ENCODE measurements around the gene FZD1. TPM values are rescaled to one million over a fixed set of nuclear protein-coding genes. Genes with fewer than 3 reads are reported as not detected.

FZD1 gene
- total and polyA plus RNA-seq, 2 of the 8 experiments (the other 6 are each of a cell fraction or from before 2014, with no cell fraction given), result 0.62 to 0.91 TPM

GRCh38 chr7:91228327-91228726, 35.9 kb upstream of the FZD1 start:
- H2BK12ac ChIP-seq (ENCODE audit: low read depth, low read length), result no peak overlapping the region
- H4K91ac ChIP-seq (replicated peaks; ENCODE audit: insufficient read length, low read length), result no peak overlapping the region
- FAIRE-seq (no peak), DNase-seq (ENCODE audit: low read depth in 1 of 2, low spot score in 2 of 2) (no peak)
- H3K27me3 ChIP-seq (replicated peaks in 1 of 4; ENCODE audit: control insufficient read depth in 3 of 4, extremely low read depth in 1 of 4, insufficient read depth in 3 of 4, low read length in 3 of 4), result no peaks in the 10 kb centered on the region
- peaks cover 0 to 3% of the 10 kb centered on the region in 2 experiments; a peak in 1 of 4 replicates for H3K9me3 ChIP-seq (ENCODE audit: insufficient read depth in 2 of 2, low read depth in 1 of 2, low read length in 1 of 2)
- H3K4me2 ChIP-seq (ENCODE audit: insufficient read depth in 1 of 2, low read depth in 2 of 2, low read length in 2 of 2), result no peak overlapping the region
- WGBS, 2 experiments (ENCODE audit: extremely low coverage in 1 of 2, insufficient coverage in 1 of 2, insufficient read length in 1 of 2, insufficient replicate concordance in 2 of 2, low coverage in 1 of 2, low lambda C conversion rate in 2 of 2, missing lambda C conversion rate in 1 of 2), result 92% methylated on average over 2 of the region's 2 CpGs; no CpG with 5 or more reads in 1 of the 2 experiments
- H3K4me1 ChIP-seq (replicated peaks in 1 of 4; ENCODE audit: control insufficient read depth in 3 of 4, insufficient read depth in 4 of 4, low read length in 3 of 4), result peaks cover 0 to 5% (median 0%) of the 10 kb centered on the region in 4 experiments; a peak in 1 of 7 replicates
- no peaks in the 10 kb centered on the region for H3K79me2 ChIP-seq (ENCODE audit: control insufficient read depth in 1 of 2, insufficient read depth in 2 of 2, low read length in 2 of 2)
- no peak overlapping the region for H2BK120ac ChIP-seq (replicated peaks; ENCODE audit: low read depth, low read length)
- H3K79me1 ChIP-seq (ENCODE audit: low read depth, low read length), result no peaks in the 10 kb centered on the region
- no peak overlapping the region for H3K9ac ChIP-seq (replicated peaks in 1 of 4; ENCODE audit: extremely low read depth in 1 of 4, low read depth in 3 of 4, low read length in 3 of 4)
- H2BK5ac ChIP-seq (ENCODE audit: low read depth, low read length), result no peak overlapping the region
- H4K8ac ChIP-seq (ENCODE audit: extremely low read depth, insufficient read depth, low read length), result no peak overlapping the region
- no peak overlapping the region for H3K4ac ChIP-seq (replicated peaks; ENCODE audit: insufficient read length, low read depth, low read length)
- H3K14ac ChIP-seq (ENCODE audit: insufficient read length), result no peak overlapping the region
- H3K27ac ChIP-seq (ENCODE audit: low read depth, low read length), result no peak overlapping the region
- H3K36me3 ChIP-seq (ENCODE audit: control insufficient read depth in 2 of 4, insufficient read depth in 4 of 4, low read length in 3 of 4), result no peaks in the 10 kb centered on the region
- no peak overlapping the region for H2AK5ac ChIP-seq (ENCODE audit: low read depth, low read length)
- no peak overlapping the region for H4K5ac ChIP-seq (ENCODE audit: insufficient read length, low read depth, low read length)
- no peak overlapping the region for H3K4me3 ChIP-seq (ENCODE audit: extremely low read depth in 1 of 4, insufficient read depth in 2 of 4, low read depth in 3 of 4, low read length in 4 of 4)
- no peak overlapping the region for H3K23ac ChIP-seq (ENCODE audit: insufficient read length)
- H2AFZ ChIP-seq (ENCODE audit: low read length), result no peak overlapping the region
- ChIA-PET POLR2A (ENCODE audit: partially characterized antibody) (no interaction called here), CTCF (ENCODE audit: partially characterized antibody) (no interaction called here)
- no peak overlapping the region for H3K56ac ChIP-seq (replicated peaks; ENCODE audit: insufficient read length, low read depth, low read length)
- H4K20me1 ChIP-seq (replicated peaks in 1 of 2; ENCODE audit: control insufficient read depth in 1 of 2, insufficient read depth in 2 of 2, low read length in 2 of 2), result no peaks in the 10 kb centered on the region
- no peak overlapping the region for H2BK15ac ChIP-seq (ENCODE audit: low read length)
- H3K18ac ChIP-seq (ENCODE audit: extremely low read depth, low read length), result no peak overlapping the region
- no peak overlapping the region for H2BK20ac ChIP-seq (ENCODE audit: low read length)
- H3K23me2 ChIP-seq (ENCODE audit: low read depth, low read length), result no peaks in the 10 kb centered on the region
- no peak for TF ChIP-seq CHD1 (IDR thresholded peaks at IDR 0.05; ENCODE audit: low read depth, low read length)
- TF ChIP-seq BACH1 (IDR thresholded peaks at IDR 0.05; ENCODE audit: low read length), result no peak
- TF ChIP-seq SRF (IDR thresholded peaks at IDR 0.05; ENCODE audit: low read depth, low read length), result no peak
- TF ChIP-seq, protein P1, sequence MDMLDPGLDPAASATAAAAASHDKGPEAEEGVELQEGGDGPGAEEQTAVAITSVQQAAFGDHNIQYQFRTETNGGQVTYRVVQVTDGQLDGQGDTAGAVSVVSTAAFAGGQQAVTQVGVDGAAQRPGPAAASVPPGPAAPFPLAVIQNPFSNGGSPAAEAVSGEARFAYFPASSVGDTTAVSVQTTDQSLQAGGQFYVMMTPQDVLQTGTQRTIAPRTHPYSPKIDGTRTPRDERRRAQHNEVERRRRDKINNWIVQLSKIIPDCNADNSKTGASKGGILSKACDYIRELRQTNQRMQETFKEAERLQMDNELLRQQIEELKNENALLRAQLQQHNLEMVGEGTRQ (IDR thresholded peaks at IDR 0.05; ENCODE audit: low read length), result no peak
- TF ChIP-seq SIN3A (conservative IDR thresholded peaks at IDR 0.05 in 1 of 2, IDR thresholded peaks at IDR 0.05 in 1 of 2; ENCODE audit: low read depth in 1 of 2, low read length in 2 of 2), result no peak
- TF ChIP-seq BRCA1 (IDR thresholded peaks at IDR 0.05; ENCODE audit: low read depth, low read length), result no peak
- TF ChIP-seq TCF12 (IDR thresholded peaks at IDR 0.05; ENCODE audit: low read depth, low read length), result no peak
- TF ChIP-seq, protein P2, sequence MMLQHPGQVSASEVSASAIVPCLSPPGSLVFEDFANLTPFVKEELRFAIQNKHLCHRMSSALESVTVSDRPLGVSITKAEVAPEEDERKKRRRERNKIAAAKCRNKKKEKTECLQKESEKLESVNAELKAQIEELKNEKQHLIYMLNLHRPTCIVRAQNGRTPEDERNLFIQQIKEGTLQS (IDR thresholded peaks at IDR 0.05; ENCODE audit: insufficient read depth, low read depth, low read length), result no peak
- no peak for TF ChIP-seq FOSL1 (IDR thresholded peaks at IDR 0.05; ENCODE audit: insufficient read depth, low read depth, low read length)
- TF ChIP-seq GTF2F1 (IDR thresholded peaks at IDR 0.05; ENCODE audit: borderline replicate concordance, low read depth, low read length), result no peak
